ENCODE results near the gene TMEM61.
"Not testable (repeated sequence)": the region's sequence is repeated elsewhere in the genome, so short reads cannot be mapped to it uniquely, and the experiment has no call there.

The TMEM61 gene

DNA sequence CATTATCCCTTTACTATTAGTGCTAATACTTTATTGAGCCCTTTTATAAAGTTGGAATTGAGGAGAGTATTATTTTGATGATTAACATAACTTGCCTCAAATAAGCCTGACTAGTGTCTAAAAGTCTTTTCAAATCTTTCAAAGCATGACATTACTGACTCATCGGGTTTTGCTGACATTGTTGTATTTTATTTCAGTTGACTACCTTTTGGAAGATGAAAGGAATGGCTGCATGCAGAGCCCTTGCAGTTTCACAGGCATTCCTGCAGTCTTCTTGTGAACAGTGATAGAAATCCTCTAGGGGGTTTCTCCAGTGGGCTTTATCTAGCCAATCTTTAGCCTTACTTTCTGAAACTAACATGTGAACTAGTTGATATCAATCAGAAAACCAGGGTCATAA lies 43.0 kb upstream of the TMEM61 start:
- Histone ChIP-seq H3K4me2 (no peak overlapping the region), H3K36me3 (ENCODE audit: insufficient read depth) (no peaks in the 10 kb centered on the region), H3K4me3 (IDR thresholded peaks at IDR 0.05; ENCODE audit: insufficient read depth, low read depth, low read length) (no peak overlapping the region), H3K27ac (no peak overlapping the region), H3K79me2 (ENCODE audit: insufficient read depth, low read depth) (no peaks in the 10 kb centered on the region), H3K9ac (no peak overlapping the region), H2AFZ (ENCODE audit: low read depth) (no peak overlapping the region), H4K20me1 (ENCODE audit: insufficient read depth) (no peaks in the 10 kb centered on the region), H3K27me3 (ENCODE audit: insufficient read depth, low read depth) (no peaks in the 10 kb centered on the region), H3K4me1 (ENCODE audit: low read depth, poor library complexity, severe bottlenecking) (no peaks in the 10 kb centered on the region)
- TF ChIP-seq, protein P1, sequence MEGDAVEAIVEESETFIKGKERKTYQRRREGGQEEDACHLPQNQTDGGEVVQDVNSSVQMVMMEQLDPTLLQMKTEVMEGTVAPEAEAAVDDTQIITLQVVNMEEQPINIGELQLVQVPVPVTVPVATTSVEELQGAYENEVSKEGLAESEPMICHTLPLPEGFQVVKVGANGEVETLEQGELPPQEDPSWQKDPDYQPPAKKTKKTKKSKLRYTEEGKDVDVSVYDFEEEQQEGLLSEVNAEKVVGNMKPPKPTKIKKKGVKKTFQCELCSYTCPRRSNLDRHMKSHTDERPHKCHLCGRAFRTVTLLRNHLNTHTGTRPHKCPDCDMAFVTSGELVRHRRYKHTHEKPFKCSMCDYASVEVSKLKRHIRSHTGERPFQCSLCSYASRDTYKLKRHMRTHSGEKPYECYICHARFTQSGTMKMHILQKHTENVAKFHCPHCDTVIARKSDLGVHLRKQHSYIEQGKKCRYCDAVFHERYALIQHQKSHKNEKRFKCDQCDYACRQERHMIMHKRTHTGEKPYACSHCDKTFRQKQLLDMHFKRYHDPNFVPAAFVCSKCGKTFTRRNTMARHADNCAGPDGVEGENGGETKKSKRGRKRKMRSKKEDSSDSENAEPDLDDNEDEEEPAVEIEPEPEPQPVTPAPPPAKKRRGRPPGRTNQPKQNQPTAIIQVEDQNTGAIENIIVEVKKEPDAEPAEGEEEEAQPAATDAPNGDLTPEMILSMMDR (conservative IDR thresholded peaks at IDR 0.05; ENCODE audit: low read depth, low read length), result no peak

DNA sequence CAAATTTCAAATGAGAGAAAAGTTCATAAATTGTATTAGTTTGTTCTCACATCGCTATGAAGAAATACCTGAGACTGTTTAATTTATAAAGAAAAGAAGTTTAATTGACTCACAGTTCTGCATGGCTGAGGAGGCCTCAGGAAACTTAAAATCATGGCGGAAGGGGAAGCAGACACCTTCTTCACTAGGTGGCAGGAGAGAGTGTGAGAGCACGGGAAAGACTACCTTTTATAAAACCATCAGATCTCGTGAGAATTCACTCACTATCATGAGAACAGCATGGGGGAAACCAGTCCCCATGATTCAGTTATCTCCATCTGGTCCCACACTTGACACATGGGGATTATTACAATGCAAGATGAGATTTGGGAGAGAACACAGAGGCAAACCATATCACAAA lies 41.5 kb upstream of the TMEM61 start:
- not testable (repeated sequence) for H3K4me1 ChIP-seq (ENCODE audit: low read depth, poor library complexity, severe bottlenecking); H3K4me3 ChIP-seq (IDR thresholded peaks at IDR 0.05; ENCODE audit: insufficient read depth, low read depth, low read length); H2AFZ ChIP-seq (ENCODE audit: low read depth); H4K20me1 ChIP-seq (ENCODE audit: insufficient read depth); H3K9ac ChIP-seq; H3K36me3 ChIP-seq (ENCODE audit: insufficient read depth); H3K27me3 ChIP-seq (ENCODE audit: insufficient read depth, low read depth); H3K79me2 ChIP-seq (ENCODE audit: insufficient read depth, low read depth); H3K4me2 ChIP-seq; H3K27ac ChIP-seq

DNA sequence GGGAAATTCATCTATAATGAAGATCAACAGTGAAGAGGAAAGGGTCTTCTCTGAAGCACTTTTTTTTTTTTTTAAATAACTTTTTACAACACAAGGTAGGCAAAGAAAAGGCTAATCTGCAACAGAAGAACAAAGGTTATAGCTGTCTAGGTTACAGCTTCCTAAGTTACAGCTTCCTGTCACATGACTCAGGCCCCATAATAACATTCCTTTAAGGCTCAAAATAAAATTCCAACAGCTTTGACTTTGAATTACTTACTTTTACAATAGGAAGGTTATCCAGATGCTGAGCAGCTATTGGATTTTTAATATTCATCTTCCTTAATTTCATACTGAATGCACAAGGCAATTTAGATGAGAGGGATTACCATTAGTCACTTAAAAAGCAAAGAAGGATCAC lies 40.4 kb upstream of the TMEM61 start:
- Histone ChIP-seq H3K4me2 (no peak overlapping the region), H2AFZ (ENCODE audit: low read depth) (no peak overlapping the region), H3K79me2 (ENCODE audit: insufficient read depth, low read depth) (no peaks in the 10 kb centered on the region), H3K27ac (no peak overlapping the region), H3K36me3 (ENCODE audit: insufficient read depth) (no peaks in the 10 kb centered on the region), H3K4me1 (ENCODE audit: low read depth, poor library complexity, severe bottlenecking) (no peaks in the 10 kb centered on the region), H4K20me1 (ENCODE audit: insufficient read depth) (no peaks in the 10 kb centered on the region), H3K4me3 (IDR thresholded peaks at IDR 0.05; ENCODE audit: insufficient read depth, low read depth, low read length) (no peak overlapping the region), H3K9ac (no peak overlapping the region), H3K27me3 (ENCODE audit: insufficient read depth, low read depth) (no peaks in the 10 kb centered on the region)
- TF ChIP-seq, protein P1 (conservative IDR thresholded peaks at IDR 0.05; ENCODE audit: low read depth, low read length), result no peak

DNA sequence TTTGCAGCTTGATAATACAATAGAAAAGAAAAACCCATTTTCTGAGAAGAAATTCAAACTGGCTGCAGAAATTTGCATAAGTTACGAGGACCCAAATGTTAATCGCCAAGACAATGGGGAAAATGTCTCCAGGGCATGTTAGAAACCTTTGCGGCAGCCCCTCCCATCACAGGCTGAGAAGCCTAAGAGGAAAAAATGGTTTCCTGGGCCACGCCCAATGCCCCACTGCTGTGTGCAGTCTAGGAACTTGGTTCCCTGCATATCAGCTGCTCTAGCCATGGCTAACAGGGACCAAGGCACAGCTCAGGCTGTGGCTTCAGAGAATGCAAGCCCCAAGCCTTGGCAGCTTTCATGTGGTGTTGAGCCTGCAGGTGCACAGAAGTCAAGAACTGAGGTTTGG lies 37.5 kb upstream of the TMEM61 start:
- Histone ChIP-seq H3K9ac (no peak overlapping the region), H3K27me3 (ENCODE audit: insufficient read depth, low read depth) (no peaks in the 10 kb centered on the region), H3K36me3 (ENCODE audit: insufficient read depth) (no peaks in the 10 kb centered on the region), H3K4me2 (no peak overlapping the region), H4K20me1 (ENCODE audit: insufficient read depth) (no peaks in the 10 kb centered on the region), H3K4me3 (IDR thresholded peaks at IDR 0.05; ENCODE audit: insufficient read depth, low read depth, low read length) (no peak overlapping the region), H3K79me2 (ENCODE audit: insufficient read depth, low read depth) (no peaks in the 10 kb centered on the region), H2AFZ (ENCODE audit: low read depth) (no peak overlapping the region), H3K4me1 (ENCODE audit: low read depth, poor library complexity, severe bottlenecking) (no peaks in the 10 kb centered on the region), H3K27ac (no peak overlapping the region)
- TF ChIP-seq, protein P1 (conservative IDR thresholded peaks at IDR 0.05; ENCODE audit: low read depth, low read length), result no peak

DNA sequence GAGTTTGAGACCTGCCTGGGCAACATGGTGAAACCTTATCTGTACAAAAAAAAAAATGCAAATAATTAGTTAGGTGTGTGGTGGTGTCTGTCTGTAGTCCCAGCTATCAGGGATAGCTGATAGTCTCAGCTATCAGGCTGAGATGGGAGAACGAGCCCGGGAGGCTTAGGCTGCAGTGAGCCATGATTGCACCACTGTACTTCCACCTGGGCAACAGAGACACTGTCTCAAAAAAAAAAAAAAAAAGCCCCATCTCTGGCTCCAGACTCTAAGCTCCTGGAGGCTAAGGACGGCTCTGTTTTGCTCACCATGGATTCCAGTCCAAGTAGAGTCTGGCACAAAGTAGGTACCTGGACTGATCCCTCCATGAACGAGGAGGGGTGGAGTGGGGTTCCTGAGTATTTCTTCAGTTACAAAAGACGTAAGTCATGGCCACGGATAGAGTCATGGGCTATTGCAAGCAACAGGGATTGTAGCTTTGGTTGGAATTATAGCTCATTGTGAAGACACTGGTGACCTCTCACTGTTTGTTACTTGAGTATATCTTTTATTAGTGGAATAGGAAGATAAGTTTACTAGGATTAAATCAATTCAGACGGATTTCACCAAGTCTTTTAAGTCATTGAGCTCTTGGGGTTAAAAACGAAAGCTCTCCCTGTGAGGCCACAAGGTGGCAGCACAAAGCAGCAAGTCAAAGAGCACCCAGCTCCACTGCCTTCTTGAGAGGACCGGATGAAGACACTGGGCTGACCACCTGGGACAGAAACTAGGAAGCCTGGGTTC lies 35.6 kb upstream of the TMEM61 start:
- no peaks in the 10 kb centered on the region for H3K79me2 ChIP-seq (ENCODE audit: insufficient read depth, low read depth)
- no peak overlapping the region for H3K9ac ChIP-seq
- H3K36me3 ChIP-seq (ENCODE audit: insufficient read depth), result no peaks in the 10 kb centered on the region
- no peak overlapping the region for H3K4me3 ChIP-seq (IDR thresholded peaks at IDR 0.05; ENCODE audit: insufficient read depth, low read depth, low read length)
- H3K4me2 ChIP-seq, result no peak overlapping the region
- H2AFZ ChIP-seq (ENCODE audit: low read depth), result peak overlapping the region; percentile 29; the same call in 1 of the 2 replicates
- no peaks in the 10 kb centered on the region for H3K4me1 ChIP-seq (ENCODE audit: low read depth, poor library complexity, severe bottlenecking)
- no peaks in the 10 kb centered on the region for H4K20me1 ChIP-seq (ENCODE audit: insufficient read depth)
- TF ChIP-seq, protein P1 (conservative IDR thresholded peaks at IDR 0.05; ENCODE audit: low read depth, low read length), result peak; percentile 70
- H3K27ac ChIP-seq, result no peak overlapping the region
- H3K27me3 ChIP-seq (ENCODE audit: insufficient read depth, low read depth), result no peaks in the 10 kb centered on the region
